Superior temporal gyrus (tissue), 1 donor: ENCODE measurements around the gene FAM98A.

Source experiments
- DNase-seq: peaks from one replicate; pipeline ENCODE4 v3.0.0-alpha.2; 2016; ENCODE audit errors: extremely low spot score

FAM98A gene

DNA sequence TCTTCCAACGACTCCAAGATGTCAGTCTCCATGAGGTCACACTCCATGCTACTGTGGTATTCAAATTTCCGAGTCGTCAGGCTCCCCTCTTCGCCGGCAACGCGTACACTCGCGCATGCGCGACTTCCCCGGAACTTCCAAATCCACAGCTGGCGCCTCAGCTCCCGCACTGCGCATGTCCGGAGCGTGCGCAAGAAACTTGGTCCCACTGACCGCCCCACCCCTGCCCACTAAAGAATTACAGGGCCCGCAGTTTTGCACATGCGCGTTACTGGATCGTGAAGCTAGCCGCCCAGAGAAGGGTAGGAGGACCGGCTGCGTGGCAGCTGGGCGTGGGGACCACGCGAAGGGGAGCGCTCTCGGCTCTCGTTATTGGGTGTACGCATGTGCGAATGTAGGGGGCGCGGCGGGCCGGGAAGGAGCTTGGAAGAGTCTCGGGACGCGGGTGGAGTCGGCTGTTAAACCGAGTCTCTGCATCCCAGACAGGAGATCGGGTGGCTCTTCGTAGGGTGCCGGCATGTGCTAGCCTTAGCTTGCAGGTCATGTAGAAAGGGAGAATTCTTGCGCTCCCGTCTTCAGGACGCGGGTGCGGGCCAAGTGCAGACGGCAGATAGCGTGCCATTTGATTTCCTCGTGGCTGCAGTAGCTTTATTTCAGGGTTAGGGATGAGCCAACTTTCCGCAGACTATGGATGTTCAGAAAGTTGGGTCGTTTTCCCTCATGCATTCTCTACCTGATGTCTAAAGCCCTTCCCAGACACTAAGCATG is at the start of gene FAM98A:
TSS of gene FAM98A (minus strand) at position 125 of the 768 bp plus-strand sequence. CDS start at position 47, 78 bp downstream.
- peak; percentile 99 for DNase-seq

DNA sequence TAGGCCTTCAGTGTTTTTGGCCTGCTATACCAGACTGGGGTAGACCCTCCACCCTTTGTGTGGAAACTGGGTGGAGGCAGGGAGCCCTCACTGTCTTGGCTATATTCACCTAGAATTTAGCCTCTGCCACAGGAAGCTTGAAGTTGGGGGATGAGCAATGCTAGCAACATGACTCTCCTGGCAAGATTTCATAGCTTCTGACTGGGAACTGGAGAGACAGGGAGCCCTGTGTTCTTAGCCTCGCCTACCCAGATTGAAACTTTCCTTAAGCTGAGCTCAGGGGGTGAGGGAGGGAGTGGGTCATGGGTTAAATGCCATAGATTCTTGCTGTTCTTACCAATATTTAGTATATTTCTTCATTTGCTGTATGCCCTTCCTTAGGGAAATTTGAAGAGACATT is 46.8 kb upstream of the FAM98A start:
- no peak for DNase-seq

DNA sequence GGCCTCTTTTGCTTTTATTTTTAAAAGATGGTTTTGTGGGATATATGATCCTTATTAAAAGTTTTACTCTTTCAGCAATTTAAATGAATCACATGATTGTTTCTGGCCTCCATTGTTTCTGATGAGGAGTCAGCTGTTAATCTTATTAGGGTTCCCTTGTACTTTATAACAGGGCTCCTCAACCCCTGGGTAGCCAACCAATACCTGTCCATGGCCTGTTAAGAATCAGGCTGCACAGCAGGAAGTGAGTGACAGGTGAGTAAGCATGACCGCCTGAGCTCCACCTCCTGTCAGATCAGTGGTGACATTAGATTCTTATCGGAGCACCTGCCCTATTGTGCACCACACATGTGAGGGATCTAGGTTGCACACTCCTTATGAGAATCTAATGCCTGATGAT is 45.1 kb upstream of the FAM98A start:
- no peak for DNase-seq

DNA sequence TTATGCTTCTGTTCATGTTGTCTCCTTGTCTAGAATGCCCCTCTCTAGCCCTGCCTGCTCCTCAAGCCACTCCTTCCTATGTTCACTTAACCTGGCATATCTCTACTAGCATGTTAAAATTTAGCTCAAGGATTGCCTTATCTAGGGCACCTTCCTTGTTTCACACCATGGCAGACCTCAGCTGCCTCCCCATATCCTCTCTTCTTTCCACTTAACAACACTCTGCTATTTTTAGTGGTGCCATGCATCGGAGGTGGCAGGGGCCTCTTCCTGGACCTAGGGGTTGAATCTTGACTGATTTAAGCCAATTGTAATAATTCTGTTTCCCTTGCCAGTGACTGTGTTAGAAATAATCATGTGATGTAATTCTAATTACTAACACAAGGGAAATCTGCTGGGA is 36.9 kb upstream of the FAM98A start:
- no peak for DNase-seq

DNA sequence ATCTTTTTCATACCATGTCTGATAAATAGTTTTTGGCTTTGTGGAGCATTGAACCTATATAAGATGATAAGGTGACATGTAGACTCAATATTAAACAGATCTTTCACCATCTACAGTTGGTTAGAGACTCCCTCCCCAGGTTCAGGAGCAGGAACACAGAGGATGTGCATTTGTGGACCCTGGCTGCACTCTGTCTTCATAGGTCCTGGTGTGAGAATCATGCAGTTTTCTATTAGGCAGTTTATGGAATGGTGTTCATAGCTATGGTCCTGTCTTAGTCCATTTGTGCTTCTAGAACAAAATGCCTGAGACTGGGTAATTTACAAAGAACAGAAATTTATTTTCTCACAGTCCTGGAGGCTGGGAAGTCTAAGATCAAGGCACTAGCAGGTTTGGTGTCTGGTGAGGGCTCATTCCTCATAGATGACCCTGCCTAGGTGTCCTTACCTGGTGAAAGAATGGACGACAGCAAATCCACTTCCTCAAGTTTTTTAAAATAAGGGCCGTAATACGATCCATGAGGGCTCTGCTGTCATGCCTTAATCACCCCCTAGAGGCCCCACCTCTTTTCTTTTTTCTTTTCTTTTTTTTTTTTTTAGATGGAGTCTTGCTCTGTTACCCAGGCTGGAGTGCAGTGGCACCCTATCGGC is 35.3 kb upstream of the FAM98A start:
- DNase-seq: no peak

DNA sequence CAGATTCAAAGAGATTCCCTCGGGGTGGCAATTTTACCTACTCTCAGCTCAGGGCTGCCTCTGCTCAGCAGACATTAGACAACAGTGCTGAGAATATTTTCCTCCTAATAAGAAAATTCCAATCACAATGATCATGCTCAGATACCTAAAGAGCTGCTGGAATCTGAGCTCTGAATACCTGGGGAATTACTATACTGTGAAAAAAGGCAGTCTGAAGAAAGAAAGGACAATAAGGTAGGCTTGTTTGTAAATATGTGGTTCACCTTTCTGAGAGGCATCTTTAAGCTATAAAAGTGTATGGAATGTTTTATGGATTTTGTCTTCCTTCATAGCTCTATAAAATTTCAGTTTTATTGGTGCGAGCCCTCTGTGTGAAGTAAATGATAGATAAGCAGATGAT is 34.2 kb upstream of the FAM98A start:
- DNase-seq: no peak

DNA sequence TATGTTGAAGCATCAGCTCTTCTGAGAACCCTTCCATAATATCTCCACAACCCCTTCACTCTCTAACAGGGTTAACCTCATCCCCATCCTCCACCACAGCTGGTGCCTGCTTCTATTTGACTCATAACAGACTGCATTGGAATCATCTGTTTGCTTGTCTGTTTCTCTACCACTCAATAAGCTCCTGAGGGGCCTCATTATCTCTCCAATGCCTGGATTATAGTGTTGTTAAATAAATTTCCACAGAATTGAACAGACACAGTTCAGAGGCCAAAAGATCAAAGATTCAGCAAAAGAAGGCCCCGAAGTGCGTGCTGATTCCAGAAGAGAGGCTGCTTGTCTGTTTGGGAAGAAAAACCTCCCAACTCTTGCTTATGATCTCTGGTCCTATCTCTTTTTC is 33.7 kb upstream of the FAM98A start:
- DNase-seq: no peak

DNA sequence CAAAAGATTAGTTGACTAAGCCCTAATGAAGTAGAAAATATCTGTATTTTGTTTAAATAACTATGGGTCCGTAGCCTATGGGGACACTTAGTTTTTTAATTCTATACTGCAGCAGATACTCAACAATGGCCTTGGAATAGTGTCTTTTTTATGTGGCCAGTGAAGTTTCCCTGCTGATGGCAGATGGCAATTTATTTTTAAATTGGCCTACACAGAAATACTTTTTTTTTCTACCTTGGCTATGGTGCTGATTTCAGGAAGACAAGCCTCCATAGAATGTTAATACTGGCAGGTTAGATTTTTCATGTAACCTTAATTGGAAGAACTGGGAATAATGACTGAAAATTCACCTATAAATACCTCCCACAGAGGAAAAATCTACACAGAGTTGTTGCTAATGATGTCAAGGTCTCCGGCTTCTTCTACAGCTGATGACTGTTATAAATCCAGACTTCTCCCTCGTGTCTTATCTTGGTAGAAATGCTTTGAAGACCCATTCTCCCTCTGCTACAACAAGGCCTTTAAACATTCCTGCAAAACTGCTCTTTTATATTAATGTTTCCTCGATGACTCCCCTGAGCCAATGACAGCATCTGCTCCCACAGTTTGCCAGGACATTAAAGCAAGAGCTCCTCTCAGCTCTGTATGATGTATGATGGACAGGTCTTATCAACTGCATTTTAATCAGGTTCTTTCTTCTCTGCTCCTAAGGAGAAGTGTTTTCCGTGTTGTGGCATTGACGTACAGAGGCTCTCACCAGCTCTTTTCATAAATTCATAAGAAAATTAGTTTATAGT is 29.1 kb upstream of the FAM98A start:
- DNase-seq: no peak

DNA sequence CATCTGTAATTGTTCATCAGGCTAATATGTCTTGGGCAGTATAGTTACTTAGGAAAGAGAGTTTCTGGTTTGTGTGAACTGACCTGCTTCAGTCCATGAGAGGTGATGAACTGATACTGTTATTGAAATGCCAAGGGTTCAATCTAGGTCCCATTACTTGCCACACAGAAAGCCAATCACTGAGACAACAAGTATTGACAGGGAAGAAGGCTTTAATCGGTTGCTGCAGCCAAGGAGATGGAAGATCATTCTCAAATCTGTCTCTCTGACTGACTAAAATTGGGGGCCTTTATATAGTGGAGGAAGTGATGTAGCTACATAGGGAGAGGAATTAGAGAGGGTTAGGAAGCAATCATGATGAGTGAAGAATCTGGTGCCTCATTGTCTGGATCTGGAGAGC is 19.9 kb upstream of the FAM98A start:
- no peak for DNase-seq

DNA sequence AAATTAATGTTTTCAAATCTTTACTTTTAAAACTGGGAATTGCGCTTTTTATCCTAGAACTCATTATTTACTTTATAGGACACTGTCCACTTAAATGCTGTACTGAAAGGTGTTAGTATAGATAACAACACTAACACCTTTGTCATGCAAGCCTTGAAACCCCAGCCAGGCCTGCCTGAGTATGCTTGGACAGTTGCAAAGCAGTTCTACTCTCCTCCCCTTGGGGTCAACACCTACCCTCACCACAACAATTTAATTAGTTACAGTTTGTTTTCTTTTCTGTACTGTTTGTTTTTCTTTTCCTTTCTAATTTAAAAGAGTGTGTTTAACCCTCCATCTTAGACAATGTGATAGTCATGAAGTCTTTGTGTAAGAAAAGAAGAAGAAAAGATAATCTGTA is 18.9 kb upstream of the FAM98A start:
- DNase-seq: no peak

DNA sequence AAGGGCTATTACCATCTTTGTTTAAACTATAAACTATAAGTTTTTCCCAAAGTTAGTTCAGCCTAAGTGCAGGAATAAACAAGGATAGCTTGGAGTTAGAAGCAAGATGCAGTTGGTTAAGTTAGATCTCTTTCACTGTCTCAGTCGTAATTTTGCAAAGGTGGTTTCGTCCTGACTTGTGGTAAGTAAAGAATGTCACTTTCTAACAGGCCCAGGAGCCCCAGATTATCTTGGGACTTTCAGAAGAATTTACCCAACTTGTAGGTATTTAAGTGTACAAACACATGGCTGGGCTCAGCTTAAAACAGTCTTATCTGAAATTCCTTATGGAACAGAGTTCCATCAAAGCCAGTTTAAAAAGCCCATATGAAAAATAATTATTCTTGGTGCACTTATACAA is 18.3 kb upstream of the FAM98A start:
- no peak for DNase-seq

DNA sequence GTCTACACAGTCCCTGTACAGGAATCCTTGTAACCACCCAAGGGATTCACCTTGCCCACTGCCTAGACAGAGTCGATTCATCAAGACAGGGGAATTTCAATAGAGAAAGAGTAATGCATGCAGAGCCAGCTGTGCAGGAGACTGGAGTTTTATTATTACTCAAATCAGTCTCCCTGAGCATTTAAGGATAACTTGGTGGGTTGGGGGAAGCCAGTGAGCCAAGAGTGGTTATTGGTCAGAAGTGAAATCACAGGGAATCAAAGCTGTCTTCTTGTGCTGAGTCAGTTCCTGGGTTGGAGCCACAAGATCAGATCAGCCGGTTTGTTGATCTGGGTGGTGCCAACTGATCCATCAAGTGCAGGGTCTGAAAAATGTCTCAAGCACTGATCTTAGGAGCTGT is 17.8 kb upstream of the FAM98A start:
- no peak for DNase-seq

DNA sequence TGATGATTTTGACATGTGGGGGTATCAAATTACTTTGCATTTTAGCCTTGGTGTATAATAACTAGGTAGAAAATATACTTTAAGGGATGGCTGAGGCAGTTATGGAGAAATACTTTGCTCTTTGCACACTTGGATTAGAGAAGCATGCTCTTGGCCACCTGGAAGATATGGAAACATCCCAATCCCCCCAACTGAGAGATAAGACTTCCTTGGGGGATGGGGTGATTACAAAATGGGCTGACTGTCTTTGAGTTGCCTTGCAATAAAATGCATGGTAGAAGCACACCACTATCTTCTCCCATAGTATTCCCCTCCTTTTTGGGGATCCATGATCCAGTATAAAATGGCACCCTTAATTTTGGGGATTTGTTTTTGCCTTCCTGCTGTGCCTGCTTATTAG is 15.1 kb upstream of the FAM98A start:
- DNase-seq: no peak

DNA sequence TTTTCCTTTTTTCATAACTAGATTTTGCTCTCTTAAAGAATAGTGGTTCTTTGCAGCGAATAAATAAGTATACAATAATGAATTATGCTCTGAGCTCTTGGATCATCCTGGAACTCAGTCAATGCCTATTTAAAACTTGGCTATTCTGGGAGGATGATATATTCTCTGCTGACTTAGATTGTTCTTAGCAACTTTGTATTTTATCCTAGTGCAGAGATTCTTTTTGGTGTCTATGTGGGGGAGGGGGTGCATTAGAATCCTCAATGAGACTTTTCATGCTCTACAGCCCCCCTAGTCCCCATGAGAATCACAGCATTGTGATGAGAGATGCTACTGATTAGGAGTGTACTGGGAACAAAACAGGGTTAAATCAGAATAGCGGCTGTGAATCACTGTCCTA is 8.8 kb upstream of the FAM98A start:
- no peak for DNase-seq

DNA sequence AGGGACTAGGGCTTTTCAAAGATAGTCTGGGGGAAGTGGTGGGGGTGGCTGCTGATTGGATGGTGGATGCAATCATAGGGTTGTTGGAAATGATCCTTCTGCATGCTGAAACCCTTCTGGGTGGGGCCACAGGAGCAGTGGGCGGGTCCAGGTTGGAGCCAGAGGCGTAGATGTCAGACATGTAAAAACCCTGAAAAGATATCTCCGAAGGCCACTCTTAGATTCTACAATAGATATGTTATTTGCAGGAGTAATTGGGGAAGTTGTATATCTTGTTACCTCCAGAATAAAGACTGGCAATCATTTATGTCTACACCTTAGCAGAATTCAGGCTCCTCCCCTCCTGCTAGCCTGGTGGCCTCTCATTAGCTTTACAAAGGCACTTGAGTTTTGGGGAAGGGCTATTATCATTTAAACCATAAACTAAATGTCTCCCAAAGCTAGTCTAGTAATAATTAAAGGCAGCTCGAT is 8.2 kb upstream of the FAM98A start:
- DNase-seq: no peak

DNA sequence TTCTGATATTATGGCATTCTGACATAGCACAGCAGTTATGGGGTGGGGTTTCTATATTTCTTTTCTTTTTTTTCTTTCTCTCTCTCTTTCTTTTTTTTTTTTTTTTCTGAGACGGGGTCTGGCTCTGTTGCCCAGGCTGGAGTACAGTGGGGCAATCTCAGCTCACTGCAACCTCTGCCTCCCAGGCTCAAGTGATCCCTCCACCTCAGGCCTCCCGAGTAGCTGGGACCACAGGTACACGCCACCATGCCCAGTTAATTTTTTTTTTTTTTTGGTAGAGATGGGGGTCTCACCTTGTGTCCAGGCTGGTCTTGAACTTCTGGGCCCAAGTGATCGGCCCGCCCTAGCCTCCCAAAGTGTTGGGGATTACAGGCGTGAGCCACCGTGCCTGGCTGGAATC is 7.5 kb upstream of the FAM98A start:
- DNase-seq: no peak

DNA sequence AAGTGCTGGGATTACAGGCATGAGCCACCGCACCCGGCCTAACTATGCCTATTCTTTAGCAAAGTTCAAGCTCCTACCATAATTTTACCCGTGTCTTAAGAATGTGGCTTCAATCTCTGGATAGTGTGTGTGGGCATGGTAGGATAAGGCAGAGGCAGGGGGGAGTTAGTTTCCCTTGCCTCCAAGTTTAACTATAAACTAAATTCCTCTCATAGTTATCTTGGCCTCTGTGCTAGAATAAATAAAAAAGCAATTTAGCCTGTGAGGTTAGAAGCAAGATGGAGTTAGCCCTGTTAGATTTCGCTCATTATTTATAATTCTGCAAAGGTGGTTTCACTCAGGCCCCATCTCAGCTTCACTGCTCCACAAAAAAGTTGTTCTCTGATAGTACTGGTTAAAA is 7.0 kb upstream of the FAM98A start:
- DNase-seq: no peak

DNA sequence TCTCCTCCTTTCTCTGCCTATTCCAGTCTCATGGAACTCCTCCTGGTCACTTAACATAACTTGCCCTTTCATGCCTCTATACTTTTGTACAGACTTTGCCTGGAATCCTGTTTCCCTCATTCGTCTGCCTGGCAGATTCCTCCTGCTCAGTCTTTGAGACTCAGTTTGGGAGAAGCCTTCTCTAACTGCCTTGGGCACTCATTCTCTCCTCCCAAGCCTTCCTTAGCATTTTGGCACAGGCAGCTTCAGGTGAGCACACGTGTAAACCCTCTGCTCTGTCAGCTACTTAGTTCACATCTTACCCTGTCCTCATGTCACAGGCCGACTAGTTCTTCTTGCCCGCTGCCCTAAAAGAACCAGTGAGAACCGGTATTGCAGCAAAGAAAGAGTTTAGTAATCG is 6.0 kb upstream of the FAM98A start:
- DNase-seq: no peak

DNA sequence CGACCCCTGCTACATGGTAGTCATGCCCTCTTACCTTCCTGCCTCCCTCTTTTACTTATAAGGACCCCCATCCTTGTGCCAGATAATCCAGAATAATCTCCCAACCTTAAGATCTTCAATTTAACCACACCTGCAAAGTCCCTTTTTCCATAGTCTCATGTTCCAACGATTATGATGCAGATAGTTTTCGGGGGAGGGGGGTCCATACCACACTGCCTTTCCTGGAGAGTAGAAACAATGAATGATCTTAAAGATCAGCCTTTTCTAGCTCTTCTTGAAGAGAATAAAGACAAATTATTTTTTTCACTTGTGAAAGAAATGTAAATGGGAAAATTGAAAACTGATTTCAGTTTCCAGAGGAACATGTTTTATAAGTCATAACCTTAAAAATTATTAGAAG is 4.3 kb upstream of the FAM98A start:
- no peak for DNase-seq

DNA sequence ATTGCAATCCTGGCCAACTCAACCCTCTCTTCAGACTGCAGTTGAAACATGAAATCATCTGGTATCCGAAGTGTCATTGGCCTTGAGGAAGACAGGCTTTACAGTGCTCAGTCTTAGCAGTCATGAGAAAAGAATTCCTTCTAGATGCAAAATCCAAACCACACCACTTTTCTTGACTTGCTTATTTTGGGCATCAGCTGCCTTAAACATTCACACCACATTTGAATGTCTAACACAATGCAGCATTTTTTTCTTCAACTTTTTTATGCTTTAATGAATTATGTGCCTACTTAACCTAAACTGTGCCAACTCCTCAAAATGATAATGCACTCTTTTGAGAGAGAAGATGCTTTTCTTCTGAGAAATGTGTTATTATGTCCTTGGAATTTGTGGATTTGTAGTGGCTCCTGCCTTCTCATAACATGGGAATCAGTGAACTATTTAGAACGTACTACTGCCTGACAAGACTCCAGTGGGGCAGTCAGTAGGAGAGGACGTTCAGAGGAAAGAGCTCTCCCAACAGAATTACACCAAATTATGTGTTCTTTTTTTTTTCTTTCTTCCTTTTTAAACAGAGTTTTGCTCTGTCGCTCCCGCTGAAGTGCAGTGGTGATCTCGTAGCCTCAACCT is 3.2 kb upstream of the FAM98A start:
- DNase-seq: no peak

DNA sequence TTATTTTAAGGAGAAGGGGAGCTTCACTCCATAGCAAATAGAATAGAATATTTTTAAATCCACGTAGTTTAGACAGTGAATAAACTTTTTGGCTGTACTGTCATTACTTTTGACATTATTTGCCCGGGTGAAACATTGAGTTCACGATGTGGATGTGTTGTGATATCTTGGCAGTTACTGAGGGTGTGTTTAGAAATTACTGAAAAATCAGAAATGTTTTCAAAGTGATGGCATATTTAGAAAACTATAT is 769 bp upstream of the FAM98A start:
- peak; percentile 60 for DNase-seq

DNA sequence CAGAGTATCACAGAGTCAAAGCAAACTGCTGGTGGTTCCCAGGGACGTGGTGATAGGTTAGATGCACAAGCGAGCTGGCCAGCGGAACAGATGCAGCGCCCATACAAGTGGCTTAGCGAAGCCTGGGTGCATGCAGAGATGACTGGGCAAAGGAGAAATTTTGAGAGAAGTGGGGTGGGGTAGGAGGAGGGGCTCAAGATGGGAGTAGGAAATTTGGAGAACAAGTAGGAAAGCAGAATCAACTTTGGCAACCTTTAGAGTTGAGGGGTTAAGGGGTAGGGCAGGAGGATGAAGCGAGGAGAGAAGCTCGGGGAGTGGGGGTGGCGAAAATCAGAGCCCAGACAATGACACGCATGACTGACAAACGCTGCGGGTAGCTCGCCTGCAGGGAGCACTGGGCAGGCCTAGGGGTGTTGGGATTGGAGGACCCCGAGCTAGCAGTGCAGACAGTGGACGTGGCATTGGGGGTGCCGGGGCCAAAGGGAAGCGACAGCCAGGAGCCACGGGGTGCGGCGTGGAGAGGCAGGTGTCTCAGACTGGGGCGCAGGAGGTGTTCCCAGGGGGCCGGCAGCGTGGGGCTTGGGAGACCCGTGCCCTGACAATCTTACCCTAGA is 431 bp downstream of the FAM98A start:
- DNase-seq: no peak
